Astrocyte (in vitro differentiated cells and primary cell): ENCODE data around the gene CDR2L.

Experiments used
- EZH2 ChIP-seq: IDR thresholded peaks from 2 replicates; pipeline ENCODE4 v1.6.1; 2012; ENCODE audit warnings: mild to moderate bottlenecking, low read length, inconsistent platforms; ENCODE audit not compliant: insufficient read depth
- TF ChIP-seq, protein P1 (sequence below): IDR thresholded peaks from 2 replicates; pipeline ENCODE4 v1.5.1; 2011; ENCODE audit warnings: low read depth, mild to moderate bottlenecking, inconsistent platforms, low read length, moderate library complexity; ENCODE audit not compliant: insufficient read depth

DNA sequence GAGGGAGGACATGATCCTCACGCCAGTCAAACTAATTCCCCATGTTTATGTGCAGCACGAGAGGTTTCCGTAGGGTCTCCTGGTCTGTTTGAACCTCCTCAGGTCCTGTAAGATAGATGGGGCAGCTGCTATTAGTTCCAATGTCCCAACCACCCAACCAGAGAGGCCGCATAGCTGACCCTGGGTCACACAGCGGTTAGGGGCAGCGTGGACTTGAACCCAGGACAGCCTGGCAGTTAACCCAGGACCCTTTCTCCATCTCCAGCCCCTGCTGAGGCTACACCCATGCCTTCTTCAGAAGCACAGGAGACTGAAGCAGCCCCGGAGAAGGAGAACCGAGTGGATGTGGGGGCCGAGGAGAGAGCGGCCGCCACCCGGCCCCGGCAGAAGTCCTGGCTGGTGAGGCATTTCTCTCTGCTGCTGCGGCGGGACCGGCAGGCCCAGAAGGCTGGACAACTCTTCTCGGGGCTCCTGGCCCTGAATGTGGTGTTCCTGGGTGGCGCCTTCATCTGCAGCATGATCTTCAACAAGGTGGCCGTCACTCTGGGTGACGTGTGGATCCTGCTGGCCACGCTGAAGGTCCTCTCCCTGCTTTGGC, 46.2 kb upstream of the CDR2L start:
- TF ChIP-seq, protein P1, sequence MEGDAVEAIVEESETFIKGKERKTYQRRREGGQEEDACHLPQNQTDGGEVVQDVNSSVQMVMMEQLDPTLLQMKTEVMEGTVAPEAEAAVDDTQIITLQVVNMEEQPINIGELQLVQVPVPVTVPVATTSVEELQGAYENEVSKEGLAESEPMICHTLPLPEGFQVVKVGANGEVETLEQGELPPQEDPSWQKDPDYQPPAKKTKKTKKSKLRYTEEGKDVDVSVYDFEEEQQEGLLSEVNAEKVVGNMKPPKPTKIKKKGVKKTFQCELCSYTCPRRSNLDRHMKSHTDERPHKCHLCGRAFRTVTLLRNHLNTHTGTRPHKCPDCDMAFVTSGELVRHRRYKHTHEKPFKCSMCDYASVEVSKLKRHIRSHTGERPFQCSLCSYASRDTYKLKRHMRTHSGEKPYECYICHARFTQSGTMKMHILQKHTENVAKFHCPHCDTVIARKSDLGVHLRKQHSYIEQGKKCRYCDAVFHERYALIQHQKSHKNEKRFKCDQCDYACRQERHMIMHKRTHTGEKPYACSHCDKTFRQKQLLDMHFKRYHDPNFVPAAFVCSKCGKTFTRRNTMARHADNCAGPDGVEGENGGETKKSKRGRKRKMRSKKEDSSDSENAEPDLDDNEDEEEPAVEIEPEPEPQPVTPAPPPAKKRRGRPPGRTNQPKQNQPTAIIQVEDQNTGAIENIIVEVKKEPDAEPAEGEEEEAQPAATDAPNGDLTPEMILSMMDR = no peak
- no peak for TF ChIP-seq EZH2
